Measurements from ENCODE around the gene PTGER4.
"Not testable (repeated sequence)": the region's sequence is repeated elsewhere in the genome, so short reads cannot be mapped to it uniquely, and the experiment has no call there.

The PTGER4 gene

GRCh38 chr5:40689438-40689837, 9.7 kb downstream of the PTGER4 start:
- DNase-seq (ENCODE audit: low read depth), result no peak

- no peak for DNase-seq (ENCODE audit: low read depth)
Observed at GRCh38 chr5:40690267-40690666, 10.6 kb downstream of the PTGER4 start.

- DNase-seq (ENCODE audit: low read depth), result no peak
Observed at GRCh38 chr5:40691894-40692293, 12.2 kb downstream of the PTGER4 start.

- no peak for DNase-seq (ENCODE audit: low read depth)
Observed at GRCh38 chr5:40694433-40694832, 14.7 kb downstream of the PTGER4 start.

GRCh38 chr5:40700116-40700782, 20.5 kb downstream of the PTGER4 start:
- DNase-seq (ENCODE audit: low read depth), result no peak

- DNase-seq (ENCODE audit: low read depth), result not testable (repeated sequence)
Observed at GRCh38 chr5:40702027-40702426, 22.3 kb downstream of the PTGER4 start.

GRCh38 chr5:40705484-40705883, 25.8 kb downstream of the PTGER4 start:
- DNase-seq (ENCODE audit: low read depth), result not testable (repeated sequence)

GRCh38 chr5:40710575-40710974, 30.9 kb downstream of the PTGER4 start:
- not testable (repeated sequence) for DNase-seq (ENCODE audit: low read depth)

- no peak for DNase-seq (ENCODE audit: low read depth)
Observed at GRCh38 chr5:40714001-40714400, 34.3 kb downstream of the PTGER4 start.

GRCh38 chr5:40716000-40716399, 36.3 kb downstream of the PTGER4 start:
- DNase-seq (ENCODE audit: low read depth), result no peak

GRCh38 chr5:40716590-40716989, 36.9 kb downstream of the PTGER4 start:
- DNase-seq (ENCODE audit: low read depth), result no peak

- no peak for DNase-seq (ENCODE audit: low read depth)
Observed at GRCh38 chr5:40717281-40717680, 37.6 kb downstream of the PTGER4 start.

- no peak for DNase-seq (ENCODE audit: low read depth)
Observed at GRCh38 chr5:40720069-40720468, 40.4 kb downstream of the PTGER4 start.

- DNase-seq (ENCODE audit: low read depth), result not testable (repeated sequence)
Observed at GRCh38 chr5:40722497-40722911, 42.8 kb downstream of the PTGER4 start.

- no peak for DNase-seq (ENCODE audit: low read depth)
Observed at GRCh38 chr5:40733434-40733833, 53.7 kb downstream of the PTGER4 start.

GRCh38 chr5:40733879-40734563, 54.3 kb downstream of the PTGER4 start:
- no peak for DNase-seq (ENCODE audit: low read depth)

GRCh38 chr5:40734986-40735385, 55.3 kb downstream of the PTGER4 start:
- DNase-seq (ENCODE audit: low read depth), result no peak

- no peak for DNase-seq (ENCODE audit: low read depth)
Observed at GRCh38 chr5:40735609-40736008, 55.9 kb downstream of the PTGER4 start.

GRCh38 chr5:40736103-40736875, 56.6 kb downstream of the PTGER4 start:
- DNase-seq (ENCODE audit: low read depth), result no peak

- no peak for DNase-seq (ENCODE audit: low read depth)
Observed at GRCh38 chr5:40738502-40738901, 58.8 kb downstream of the PTGER4 start.

Measured in stimulated activated CD8-positive, alpha-beta memory T cell treated with anti-CD3 and anti-CD28 coated beads, Interleukin-15, amount 100 ng/mL, for 1 hour (primary cell).